Progenitor cell of endocrine pancreas (in vitro differentiated cells): ENCODE results near the gene CFAP68. TPM values are rescaled to one million over a fixed set of nuclear protein-coding genes. Genes with fewer than 3 reads are reported as not detected.

Experiments
- DNase-seq: peaks from one replicate; pipeline ENCODE4 v3.0.0; 2021; ENCODE audit warnings: low spot score; ENCODE audit not compliant: unreplicated experiment
- H3K27ac Mint-ChIP-seq: 2 replicates; pipeline ENCODE4 v1.8.0; 2021; ENCODE audit warnings: mild to moderate bottlenecking, moderate library complexity, mixed read lengths
- H3K27me3 Mint-ChIP-seq: 2 replicates; pipeline ENCODE4 v1.8.0; 2021; ENCODE audit warnings: mixed read lengths
- H3K36me3 Mint-ChIP-seq: 2 replicates; pipeline ENCODE4 v1.8.0; 2022; ENCODE audit warnings: mixed read lengths; ENCODE audit not compliant: insufficient read depth
- H3K4me1 Mint-ChIP-seq: 2 replicates; pipeline ENCODE4 v1.8.0; 2021; ENCODE audit warnings: low read depth, mixed read lengths
- H3K4me3 Mint-ChIP-seq: 2 replicates; pipeline ENCODE4 v1.8.0; 2021; ENCODE audit warnings: low read depth, mild to moderate bottlenecking, moderate library complexity, mixed read lengths
- H3K9me3 Mint-ChIP-seq: 2 replicates; pipeline ENCODE4 v1.8.0; 2021; ENCODE audit warnings: low read depth, mixed read lengths
- CTCF ChIP-seq: fragments of 200-600 bp; sonication (generic); IDR thresholded peaks from one replicate; pipeline ENCODE4 v1.5.0; 2021; ENCODE audit warnings: antibody characterized with exemption, mild to moderate bottlenecking; ENCODE audit not compliant: unreplicated experiment
- total RNA-seq: library from RNA; stranded (reverse); gene quantifications from 2 replicates; pipeline ENCODE4 v1.2.1, GENCODE V29; 2021

CFAP68 gene
- total RNA-seq, 1 donor from 2014 or later, result 28.4 TPM

GRCh38 chr11:111912535-111912934, 33.2 kb downstream of the CFAP68 start, which contains the start of gene HSPB2:
TSS of gene HSPB2 (plus strand) at chr11:111912734. CDS start at chr11:111912830, 96 bp downstream.
- no peak within 1 kb of the TSS for H3K4me3 Mint-ChIP-seq
- H3K27ac Mint-ChIP-seq, result no peak within 1 kb of the TSS
- peaks cover 5% of the 10 kb centered on the region for H3K27me3 Mint-ChIP-seq
- no peaks in the 10 kb centered on the region for H3K36me3 Mint-ChIP-seq
- TF ChIP-seq CTCF, result no peak
- peaks cover 23% of the 10 kb centered on the region for H3K4me1 Mint-ChIP-seq
- DNase-seq, result no peak
- no peaks in the 10 kb centered on the region for H3K9me3 Mint-ChIP-seq

- H3K4me3 Mint-ChIP-seq, result no peak overlapping the region
- peaks cover 29% of the 10 kb centered on the region for H3K4me1 Mint-ChIP-seq
- H3K27ac Mint-ChIP-seq, result no peak overlapping the region
- no peak for TF ChIP-seq CTCF
- H3K9me3 Mint-ChIP-seq, result no peaks in the 10 kb centered on the region
- H3K27me3 Mint-ChIP-seq, result peaks cover 5% of the 10 kb centered on the region
- DNase-seq, result no peak
- no peaks in the 10 kb centered on the region for H3K36me3 Mint-ChIP-seq
These were observed 33.9 kb downstream of the CFAP68 start for GRCh38 chr11:111913031-111913861.

- H3K4me1 Mint-ChIP-seq, result peaks cover 35% of the 10 kb centered on the region
- no peaks in the 10 kb centered on the region for H3K9me3 Mint-ChIP-seq
- no peaks in the 10 kb centered on the region for H3K36me3 Mint-ChIP-seq
- no peak overlapping the region for H3K27ac Mint-ChIP-seq
- no peak overlapping the region for H3K4me3 Mint-ChIP-seq
- no peak for TF ChIP-seq CTCF
- no peak for DNase-seq
- H3K27me3 Mint-ChIP-seq, result peaks cover 5% of the 10 kb centered on the region
These were observed 34.7 kb downstream of the CFAP68 start for GRCh38 chr11:111913997-111914396.

GRCh38 chr11:111916768-111917167, 37.4 kb downstream of the CFAP68 start:
- H3K27ac Mint-ChIP-seq, result peak overlapping the region; percentile 75

GRCh38 chr11:111917312-111917711, 38.0 kb downstream of the CFAP68 start:
- peak overlapping the region; percentile 75 for H3K27ac Mint-ChIP-seq
- no peak overlapping the region for H3K4me3 Mint-ChIP-seq
- no peaks in the 10 kb centered on the region for H3K36me3 Mint-ChIP-seq
- no peak for DNase-seq
- no peaks in the 10 kb centered on the region for H3K27me3 Mint-ChIP-seq
- no peaks in the 10 kb centered on the region for H3K9me3 Mint-ChIP-seq
- peaks cover 31% of the 10 kb centered on the region for H3K4me1 Mint-ChIP-seq
- no peak for TF ChIP-seq CTCF

More at GRCh38 chr11:111916768-111917167, 37.4 kb downstream of the CFAP68 start:
- Mint-ChIP-seq H3K4me1 (peaks cover 29% of the 10 kb centered on the region), H3K27me3 (no peaks in the 10 kb centered on the region), H3K4me3 (no peak overlapping the region), H3K9me3 (no peaks in the 10 kb centered on the region), H3K36me3 (no peaks in the 10 kb centered on the region)
- TF ChIP-seq CTCF, result no peak
- DNase-seq, result no peak
